Measurements from ENCODE around the gene CAMTA2. TPM values are rescaled to one million over a fixed set of nuclear protein-coding genes. Genes with fewer than 3 reads are reported as not detected.

Gene CAMTA2
- total RNA-seq, 2 experiments from 2014 or later = 91.5 to 99.0 TPM

DNA sequence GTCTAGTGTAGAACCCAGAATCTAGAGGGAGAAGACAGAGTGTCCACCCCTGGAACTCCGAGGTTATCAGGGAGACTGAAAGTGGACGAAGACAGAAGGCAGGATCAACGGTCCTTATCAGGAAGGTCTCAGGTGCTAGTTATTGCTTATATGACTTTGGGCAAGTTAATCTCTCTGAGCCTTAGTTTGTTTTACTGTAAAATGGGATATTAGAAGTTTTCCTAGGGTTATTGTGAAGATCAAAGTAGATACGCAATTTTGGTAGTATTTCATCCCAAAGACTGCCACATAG, 46.2 kb downstream of the CAMTA2 start:
- DNase-seq = no peak
- TF ChIP-seq, protein P1, sequence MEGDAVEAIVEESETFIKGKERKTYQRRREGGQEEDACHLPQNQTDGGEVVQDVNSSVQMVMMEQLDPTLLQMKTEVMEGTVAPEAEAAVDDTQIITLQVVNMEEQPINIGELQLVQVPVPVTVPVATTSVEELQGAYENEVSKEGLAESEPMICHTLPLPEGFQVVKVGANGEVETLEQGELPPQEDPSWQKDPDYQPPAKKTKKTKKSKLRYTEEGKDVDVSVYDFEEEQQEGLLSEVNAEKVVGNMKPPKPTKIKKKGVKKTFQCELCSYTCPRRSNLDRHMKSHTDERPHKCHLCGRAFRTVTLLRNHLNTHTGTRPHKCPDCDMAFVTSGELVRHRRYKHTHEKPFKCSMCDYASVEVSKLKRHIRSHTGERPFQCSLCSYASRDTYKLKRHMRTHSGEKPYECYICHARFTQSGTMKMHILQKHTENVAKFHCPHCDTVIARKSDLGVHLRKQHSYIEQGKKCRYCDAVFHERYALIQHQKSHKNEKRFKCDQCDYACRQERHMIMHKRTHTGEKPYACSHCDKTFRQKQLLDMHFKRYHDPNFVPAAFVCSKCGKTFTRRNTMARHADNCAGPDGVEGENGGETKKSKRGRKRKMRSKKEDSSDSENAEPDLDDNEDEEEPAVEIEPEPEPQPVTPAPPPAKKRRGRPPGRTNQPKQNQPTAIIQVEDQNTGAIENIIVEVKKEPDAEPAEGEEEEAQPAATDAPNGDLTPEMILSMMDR (IDR thresholded peaks at IDR 0.05) = no peak
- Mint-ChIP-seq H3K9me3 (no peaks in the 10 kb centered on the region), H3K4me1 (ENCODE audit: low read depth) (peaks cover 62% of the 10 kb centered on the region), H3K27me3 (no peaks in the 10 kb centered on the region), H3K4me3 (peak overlapping the region; percentile 97), H3K36me3 (ENCODE audit: low read depth) (peaks cover 83% of the 10 kb centered on the region), H3K27ac (peak overlapping the region; percentile 98)
- intact Hi-C loops (cut with micrococcal nuclease) = no loop called here
- ChIA-PET CTCF (interaction anchor here (1.3 to 1.8 kb wide), 3 partner anchors 26 to 40 kb away, joined by 4 to 5 read pairs (median 5); partner anchors contain the start of gene SPAG7), POLR2A (interaction anchor here (1.2 to 20.8 kb wide), 9 partner anchors 7 to 232 kb away, joined by 5 to 627 read pairs (median 16); partner anchors contain the start of genes ARRB2, C17orf107, CAMTA2 and CHRNE)
- ATAC-seq = no peak

DNA sequence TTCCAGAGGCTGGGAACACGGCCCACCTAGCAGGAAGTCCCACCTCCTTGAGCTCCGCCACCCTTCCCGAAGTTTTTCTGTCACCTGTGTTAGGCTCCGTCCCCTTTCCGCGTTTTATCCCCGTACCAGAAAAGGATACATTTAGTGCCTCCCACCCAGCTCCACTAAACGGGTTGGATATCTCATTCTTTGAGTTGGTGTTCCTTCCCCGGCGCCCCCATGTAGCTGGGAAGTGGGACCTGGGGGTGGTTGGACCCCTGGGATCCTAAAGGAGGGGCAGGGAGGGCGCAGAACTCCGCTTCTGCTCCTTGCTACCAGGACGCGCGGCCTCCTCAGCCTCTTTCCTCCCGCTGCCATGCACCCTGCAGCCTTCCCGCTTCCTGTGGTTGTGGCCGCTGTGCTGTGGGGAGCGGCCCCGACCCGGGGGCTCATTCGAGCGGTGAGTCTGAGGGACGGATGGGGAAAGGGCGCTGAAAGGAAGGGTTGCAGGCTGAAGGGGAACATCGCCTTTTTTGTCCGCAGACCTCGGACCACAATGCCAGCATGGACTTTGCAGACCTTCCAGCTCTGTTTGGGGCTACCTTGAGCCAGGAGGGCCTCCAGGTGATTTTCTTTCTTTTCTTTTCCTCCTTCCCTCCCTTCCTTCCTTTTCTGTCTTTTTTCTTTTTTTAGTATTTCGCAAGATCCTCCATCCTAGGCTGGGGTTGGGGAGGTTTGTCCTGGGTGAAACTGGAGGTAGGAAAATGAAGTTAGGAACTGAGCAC, 46.7 kb downstream of the CAMTA2 start:
- TF ChIP-seq, protein P1 (IDR thresholded peaks at IDR 0.05) = no peak
- peaks cover 64% of the 10 kb centered on the region for H3K4me1 Mint-ChIP-seq (ENCODE audit: low read depth)
- peaks cover 81% of the 10 kb centered on the region for H3K36me3 Mint-ChIP-seq (ENCODE audit: low read depth)
- no peaks in the 10 kb centered on the region for H3K27me3 Mint-ChIP-seq
- peak overlapping the region; percentile 97 for H3K4me3 Mint-ChIP-seq
- no peaks in the 10 kb centered on the region for H3K9me3 Mint-ChIP-seq
- DNase-seq = peak; percentile 64
- H3K27ac Mint-ChIP-seq = peak overlapping the region; percentile 98
- CTCF ChIA-PET = interaction anchor here (0.8 to 3.1 kb wide), 8 partner anchors 8 to 48 kb away, joined by 3 to 24 read pairs (median 4); partner anchors contain the start of genes CHRNE, PFN1 and SPAG7
- intact Hi-C loops (cut with micrococcal nuclease) = no loop called here
- POLR2A ChIA-PET = interaction anchor here (0.8 to 20.8 kb wide), 19 partner anchors 7 to 237 kb away, joined by 3 to 627 read pairs (median 7); partner anchors contain the start of genes ARRB2, C17orf107, CAMTA2 and CHRNE
- no peak for ATAC-seq

DNA sequence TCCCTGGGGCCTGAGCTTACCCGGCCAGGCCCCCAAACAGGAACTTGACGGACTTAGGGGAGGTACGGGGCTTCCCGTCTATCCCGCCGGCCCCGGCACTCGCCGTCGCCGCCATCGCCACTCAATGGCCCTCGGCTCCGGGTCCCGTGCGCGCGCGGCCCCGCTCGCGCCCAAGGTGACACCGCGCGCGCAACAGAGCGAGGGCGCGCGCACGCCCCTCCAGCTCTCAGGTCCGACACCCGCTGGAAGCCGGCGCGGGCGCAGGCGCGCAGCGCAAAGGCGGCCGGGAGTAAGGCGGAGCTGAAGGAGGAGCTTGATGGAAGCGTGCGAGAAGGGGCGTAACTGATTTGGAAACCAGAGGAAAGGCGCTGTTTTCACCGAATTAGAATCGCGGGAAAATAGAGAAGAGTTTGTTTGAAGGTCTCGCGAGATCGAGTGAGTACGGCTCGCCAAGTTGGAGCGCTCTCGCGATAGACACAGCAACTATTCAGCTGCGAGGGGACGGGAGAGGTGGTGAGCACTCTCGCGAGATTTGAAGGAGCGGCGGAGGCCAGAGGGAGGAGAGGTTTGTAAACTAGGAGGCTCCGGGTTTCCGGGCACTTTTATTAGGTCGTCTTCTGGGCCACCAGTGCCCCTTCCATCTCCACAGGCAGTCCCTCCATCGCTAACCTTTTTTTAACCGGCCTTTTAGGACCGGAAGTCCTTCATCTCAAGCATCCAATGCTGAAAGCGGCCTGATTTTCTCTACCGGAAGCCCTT, 47.5 kb downstream of the CAMTA2 start, which contains the start of the genes RNF167 and SLC25A11:
Gene RNF167 (plus strand): TSS at position 473 of the 759 bp plus-strand sequence. CDS start 642 bp downstream, outside the sequence.
Gene SLC25A11 (minus strand): TSS at position 251 of the 759 bp plus-strand sequence. CDS start 136 bp downstream, at position 115.
- CTCF ChIA-PET = interaction anchor here (0.8 to 3.1 kb wide), 11 partner anchors 9 to 519 kb away, joined by 3 to 24 read pairs (median 4); partner anchors contain the start of genes CAMTA2, CHRNE, PFN1 and SPAG7
- H3K27ac Mint-ChIP-seq = peak within 1 kb of the TSS; percentile 98
- peaks cover 74% of the 10 kb centered on the region for H3K36me3 Mint-ChIP-seq (ENCODE audit: low read depth)
- peak within 1 kb of the TSS; percentile 97 for H3K4me3 Mint-ChIP-seq
- no peaks in the 10 kb centered on the region for H3K9me3 Mint-ChIP-seq
- TF ChIP-seq, protein P1 (IDR thresholded peaks at IDR 0.05) = no peak
- peaks cover 56% of the 10 kb centered on the region for H3K4me1 Mint-ChIP-seq (ENCODE audit: low read depth)
- POLR2A ChIA-PET = interaction anchor here (0.8 to 20.8 kb wide), 22 partner anchors 8 to 236 kb away, joined by 3 to 627 read pairs (median 6); partner anchors contain the start of genes ARRB2, C17orf107, CAMTA2 and CHRNE
- peak; percentile 98 for DNase-seq
- intact Hi-C loops (cut with micrococcal nuclease) = no loop called here
- no peaks in the 10 kb centered on the region for H3K27me3 Mint-ChIP-seq
- ATAC-seq = peak; percentile 85

DNA sequence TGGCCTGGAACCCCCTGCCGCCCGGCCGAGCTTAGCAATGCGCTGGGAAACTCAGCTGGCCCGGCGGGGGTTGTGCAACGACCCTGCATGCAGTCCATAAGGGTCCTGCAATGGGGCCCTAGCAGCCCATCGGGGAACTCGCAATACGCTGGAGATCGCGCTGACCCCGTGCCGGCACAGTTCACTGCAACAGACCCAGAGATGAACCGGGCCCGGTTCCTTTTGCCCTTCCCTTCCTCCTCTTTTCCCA, 48.0 kb downstream of the CAMTA2 start:
- TF ChIP-seq, protein P1 (IDR thresholded peaks at IDR 0.05) = no peak
- CTCF ChIA-PET = interaction anchor here (1.0 to 3.1 kb wide), 8 partner anchors 9 to 518 kb away, joined by 3 to 24 read pairs (median 4); partner anchors contain the start of genes CAMTA2, CHRNE, PFN1 and SPAG7
- H3K27ac Mint-ChIP-seq = peak overlapping the region; percentile 79
- ATAC-seq (no peak), DNase-seq (no peak)
- H3K4me1 Mint-ChIP-seq (ENCODE audit: low read depth) = peaks cover 54% of the 10 kb centered on the region
- H3K36me3 Mint-ChIP-seq (ENCODE audit: low read depth) = peaks cover 71% of the 10 kb centered on the region
- intact Hi-C loops (cut with micrococcal nuclease) = no loop called here
- peak overlapping the region; percentile 97 for H3K4me3 Mint-ChIP-seq
- POLR2A ChIA-PET = interaction anchor here (1.1 to 20.8 kb wide), 19 partner anchors 9 to 236 kb away, joined by 4 to 627 read pairs (median 9); partner anchors contain the start of genes ARRB2, C17orf107, CAMTA2 and CHRNE
- no peaks in the 10 kb centered on the region for H3K9me3 Mint-ChIP-seq
- no peaks in the 10 kb centered on the region for H3K27me3 Mint-ChIP-seq
